GM11168 (cell line): Measurements from ENCODE around the gene NRBF2.

Experiments used
- in situ Hi-C: fragments of 300-500 bp; cut with MboI; formaldehyde crosslinking; loops from one replicate; pipeline ENCODE4 v1.12.0; 2022; ENCODE audit warnings: low sequenced_read_pairs; ENCODE audit not compliant: unreplicated experiment

NRBF2 gene

DNA sequence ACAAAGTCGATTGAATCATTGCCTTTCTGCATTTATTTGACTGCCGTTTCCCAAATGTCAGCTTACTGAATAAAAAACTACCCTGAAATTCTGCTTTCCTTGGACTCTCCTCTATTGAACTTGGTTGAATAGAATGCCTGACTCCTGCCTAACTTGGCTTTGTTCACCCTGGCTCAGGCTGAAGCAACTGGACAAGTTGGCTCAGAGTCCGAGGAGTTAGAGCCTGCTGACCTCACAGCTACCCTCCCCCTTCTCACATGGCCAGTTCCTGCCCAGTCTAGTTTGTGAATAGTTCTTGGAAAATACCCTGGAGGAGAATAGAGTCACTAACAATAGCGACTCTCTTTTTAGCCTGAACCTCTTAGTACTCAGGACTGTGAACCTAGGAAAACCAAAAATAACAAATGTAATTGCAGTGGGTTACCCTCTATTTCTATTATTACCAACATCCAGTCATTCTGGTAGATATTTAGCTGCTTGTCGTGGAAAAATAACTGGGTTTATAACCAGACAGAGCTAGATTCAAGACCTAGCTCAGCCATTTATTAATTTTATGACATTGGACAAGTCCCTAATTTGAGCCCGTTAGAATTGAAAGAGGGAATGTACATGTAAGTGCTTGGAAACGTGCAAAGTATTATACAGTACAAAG lies 17.3 kb upstream of the NRBF2 start:
- in situ Hi-C loops, result no loop called here

DNA sequence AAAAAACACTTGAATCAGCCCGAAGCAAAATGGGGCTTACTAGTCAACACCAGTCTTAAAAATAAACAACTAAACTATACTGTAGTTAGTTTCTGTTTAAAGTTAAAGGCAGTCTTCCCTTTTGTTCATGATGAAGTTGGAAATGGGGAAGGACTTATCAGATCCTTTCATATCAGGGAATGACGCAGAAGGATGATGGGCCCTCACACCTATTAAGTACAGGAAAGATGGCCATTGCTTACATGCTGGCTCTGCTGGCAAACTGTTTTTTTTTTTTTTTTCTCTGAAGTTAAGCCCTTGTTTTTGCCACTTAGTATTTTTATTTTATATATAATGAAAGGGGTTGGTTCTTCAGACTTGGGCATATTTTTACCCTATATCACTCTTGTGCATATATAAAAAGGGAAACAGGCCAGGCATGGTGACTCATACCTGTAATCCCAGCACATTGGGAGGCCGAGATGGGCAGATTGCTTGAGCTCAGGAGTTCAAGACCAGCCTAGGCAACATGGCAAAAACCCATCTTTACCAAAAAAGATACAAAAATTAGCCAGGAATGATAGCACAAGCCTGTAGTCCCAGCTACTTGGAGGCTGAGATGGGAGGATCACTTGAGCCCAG lies 16.6 kb upstream of the NRBF2 start:
- in situ Hi-C loops, result no loop called here

- in situ Hi-C loops, result no loop called here
Observed at GRCh38 chr10:63119041-63119440, 14.1 kb upstream of the NRBF2 start.

DNA sequence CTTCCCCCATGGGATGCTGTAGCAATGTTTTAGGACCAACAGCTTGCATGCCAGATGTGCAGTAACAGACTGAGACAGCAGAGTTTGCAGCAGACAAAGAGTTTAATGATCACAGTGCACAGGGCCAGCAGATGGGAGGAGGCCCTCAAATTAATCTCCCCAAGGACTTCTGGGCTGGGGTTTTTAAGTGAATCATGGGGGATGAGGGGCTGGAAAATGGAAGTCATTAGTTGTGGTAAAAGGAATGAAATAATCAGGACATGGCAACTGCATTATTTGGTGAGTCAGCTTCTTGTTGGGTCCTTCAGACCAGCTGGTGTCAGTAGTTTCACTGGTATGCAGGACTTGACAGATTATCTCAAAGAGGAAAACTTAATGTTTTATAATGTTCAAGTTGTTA lies 12.6 kb upstream of the NRBF2 start:
- in situ Hi-C loops, result no loop called here

GRCh38 chr10:63123727-63124362 lies 9.3 kb upstream of the NRBF2 start:
- in situ Hi-C loops, result no loop called here

DNA sequence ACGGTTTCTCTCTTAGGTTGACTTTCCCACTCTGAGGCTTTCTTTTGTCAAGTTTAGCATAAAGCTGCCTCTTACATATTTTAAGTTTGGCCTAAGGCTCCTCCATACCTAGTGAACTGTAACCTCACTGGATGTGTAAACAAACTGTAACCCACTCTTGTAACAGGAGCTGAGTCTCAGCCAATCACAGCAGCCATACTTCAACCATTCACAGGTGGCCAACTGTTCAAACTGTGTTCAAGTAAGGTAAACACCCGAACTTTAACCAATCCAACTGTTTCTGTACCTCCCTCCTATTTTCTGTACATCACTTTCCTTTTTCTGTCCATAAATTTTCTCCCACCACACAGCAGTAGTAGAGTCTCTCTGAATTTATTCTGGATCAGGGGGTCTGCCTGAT lies 7.7 kb upstream of the NRBF2 start:
- in situ Hi-C loops, result no loop called here

- in situ Hi-C loops, result no loop called here
Observed at GRCh38 chr10:63128443-63128842, 4.7 kb upstream of the NRBF2 start.

- in situ Hi-C loops, result no loop called here
Observed at GRCh38 chr10:63129888-63130287, 3.2 kb upstream of the NRBF2 start.

DNA sequence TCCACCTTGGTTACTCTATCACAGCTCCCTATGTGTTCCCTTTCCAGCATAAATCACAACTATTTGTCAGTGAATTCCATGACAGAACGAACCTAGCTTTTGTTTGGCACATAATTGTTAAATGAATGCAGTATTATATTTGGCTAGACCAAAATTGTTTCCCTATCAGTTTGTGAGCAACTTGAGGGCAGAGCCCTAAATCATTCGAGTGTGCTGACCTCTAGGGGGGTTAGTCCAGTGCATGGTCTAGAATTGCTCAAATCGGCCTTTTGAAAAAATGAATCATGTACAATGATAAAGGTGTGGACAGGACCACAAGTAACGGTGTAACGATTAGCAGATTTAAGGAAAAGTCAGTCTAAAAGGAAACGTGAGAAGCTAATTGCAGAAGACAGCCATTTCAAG lies 475 bp upstream of the NRBF2 start:
- in situ Hi-C loops, result no loop called here

DNA sequence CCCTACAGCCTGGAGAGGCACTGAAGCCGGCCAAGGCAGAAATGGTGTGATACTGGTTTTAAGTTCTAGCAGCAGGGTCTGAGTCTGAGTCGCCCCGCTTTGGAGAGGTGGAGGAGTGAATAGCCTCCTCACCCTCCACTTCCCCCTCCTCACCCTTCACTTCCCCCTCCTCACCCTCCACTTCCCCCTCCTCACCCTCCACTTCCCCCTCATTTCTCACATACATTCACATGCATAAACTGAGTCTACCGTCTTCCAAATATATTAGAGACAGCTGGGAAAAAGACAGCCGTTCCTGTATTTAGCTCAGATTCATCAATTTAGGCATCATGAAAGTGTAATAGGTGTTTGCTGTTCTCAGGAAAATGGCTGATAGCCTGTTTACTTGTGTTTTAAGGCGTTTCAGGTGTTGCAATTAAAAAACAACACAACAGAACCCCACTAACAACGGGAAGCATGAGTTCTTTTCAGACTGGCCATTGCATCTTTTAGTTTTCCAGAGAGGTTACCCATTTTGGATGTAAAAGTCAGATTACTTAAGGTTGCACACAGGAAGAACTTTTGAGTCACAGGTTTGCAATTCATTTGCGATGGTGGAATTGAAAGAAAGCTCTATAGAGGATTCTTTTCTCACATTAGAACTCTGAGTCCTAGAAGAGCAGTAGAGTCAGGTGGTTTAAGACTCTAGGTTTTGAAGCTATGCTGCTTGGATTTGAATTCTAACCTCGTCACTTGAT lies 861 bp downstream of the NRBF2 start:
- in situ Hi-C loops, result no loop called here

DNA sequence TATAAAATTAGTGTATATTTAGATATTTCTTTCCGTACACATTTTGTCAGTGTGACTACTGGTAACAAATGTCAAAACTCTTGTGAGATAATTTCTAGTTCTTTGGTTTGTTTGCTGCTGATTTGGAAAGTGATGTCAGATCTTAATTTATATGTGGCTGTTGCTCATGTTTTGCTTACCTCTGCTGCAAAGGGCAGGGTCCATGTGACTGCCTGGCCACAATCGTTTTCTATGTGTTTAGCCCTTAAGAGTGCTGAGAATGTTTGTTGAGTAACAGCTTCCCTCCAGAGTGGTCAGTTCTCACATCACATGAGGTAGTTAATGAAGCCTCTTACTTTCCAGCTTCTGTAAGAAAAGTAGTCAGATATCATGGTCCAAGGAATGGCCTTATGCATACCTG lies 4.2 kb downstream of the NRBF2 start:
- in situ Hi-C loops, result no loop called here

GRCh38 chr10:63140077-63140476 lies 6.9 kb downstream of the NRBF2 start:
- in situ Hi-C loops, result no loop called here

- in situ Hi-C loops, result no loop called here
Observed at GRCh38 chr10:63142136-63142535, 9.0 kb downstream of the NRBF2 start.

GRCh38 chr10:63143987-63144386 lies 10.9 kb downstream of the NRBF2 start:
- in situ Hi-C loops, result no loop called here

DNA sequence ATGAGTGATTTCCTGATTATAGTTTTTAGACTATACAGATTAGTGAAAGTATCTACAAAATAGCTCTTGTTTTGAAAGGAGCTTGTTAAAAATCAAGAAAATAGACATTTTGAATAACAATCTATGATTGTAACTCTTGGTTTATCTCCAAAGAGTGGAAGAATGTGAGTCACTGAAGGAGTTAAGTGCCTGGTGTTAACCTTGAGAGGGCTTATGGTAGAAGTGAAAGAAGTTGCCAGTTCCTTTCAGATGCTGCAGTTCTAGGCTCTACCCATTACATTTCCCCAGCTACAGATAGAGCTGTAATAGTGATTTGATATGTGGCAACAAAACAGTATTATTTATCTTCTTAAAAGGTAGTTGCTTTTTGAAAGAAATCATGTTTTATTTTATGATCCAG lies 12.7 kb downstream of the NRBF2 start:
- in situ Hi-C loops, result no loop called here

DNA sequence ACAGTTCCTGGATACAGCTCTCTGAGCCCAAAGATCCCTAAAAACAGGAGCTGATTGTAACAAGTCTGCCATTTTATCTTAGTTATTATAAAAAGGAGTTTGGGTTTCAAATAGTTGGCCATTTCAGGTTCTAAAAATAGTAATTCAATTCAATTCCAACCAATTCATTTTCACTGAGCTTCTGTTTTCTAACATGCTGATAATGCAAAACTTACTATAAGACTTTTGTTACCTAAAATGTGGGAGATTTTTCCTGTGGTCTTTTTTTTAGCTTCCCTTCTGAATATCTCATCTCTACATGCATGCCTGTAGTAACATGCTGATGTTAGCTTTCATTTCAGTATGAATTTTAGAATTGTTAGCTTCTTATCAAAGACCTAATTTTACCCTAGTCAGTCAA lies 13.4 kb downstream of the NRBF2 start:
- in situ Hi-C loops, result no loop called here

- in situ Hi-C loops, result loop anchor here (10.0 kb wide), 1 partner anchor 146 kb away; no protein-coding TSS in a partner anchor
Observed at GRCh38 chr10:63150745-63151144, 17.6 kb downstream of the NRBF2 start.

DNA sequence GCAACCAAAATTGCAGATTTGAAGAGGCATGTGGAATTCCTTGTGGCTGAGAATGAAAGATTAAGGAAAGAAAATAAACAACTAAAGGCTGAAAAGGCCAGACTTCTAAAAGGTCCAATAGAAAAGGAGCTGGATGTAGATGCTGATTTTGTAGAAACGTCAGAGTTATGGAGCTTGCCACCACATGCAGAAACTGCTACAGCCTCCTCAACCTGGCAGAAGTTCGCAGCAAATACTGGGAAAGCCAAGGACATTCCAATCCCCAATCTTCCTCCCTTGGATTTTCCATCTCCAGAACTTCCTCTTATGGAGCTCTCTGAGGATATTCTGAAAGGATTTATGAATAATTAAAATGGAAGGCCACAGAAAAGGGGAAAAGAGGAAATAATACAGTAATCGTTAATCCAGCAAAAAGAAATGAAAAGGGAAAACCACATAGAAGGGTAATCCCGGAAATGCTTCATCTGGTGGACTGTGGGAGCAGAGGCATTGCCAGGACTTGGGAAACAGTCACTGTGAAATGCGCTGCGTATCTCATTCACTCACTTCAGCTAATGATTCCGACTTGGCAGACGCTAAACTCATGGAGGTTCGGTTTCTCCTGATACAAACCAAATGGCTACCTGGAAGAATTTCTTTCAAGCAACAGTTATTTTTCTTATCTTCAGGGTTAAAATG lies 20.9 kb downstream of the NRBF2 start:
- in situ Hi-C loops, result loop anchor here (10.0 kb wide), 1 partner anchor 149 kb away; no protein-coding TSS in a partner anchor

- in situ Hi-C loops, result loop anchor here (10.0 kb wide), 1 partner anchor 150 kb away; no protein-coding TSS in a partner anchor
Observed at GRCh38 chr10:63154546-63155387, 21.6 kb downstream of the NRBF2 start.
